ENCODE data around the gene FBN2. TPM values are rescaled to one million over a fixed set of nuclear protein-coding genes. Genes with fewer than 3 reads are reported as not detected.

The FBN2 gene
- total RNA-seq, 1 donor from 2014 or later, result 0.58 TPM

DNA sequence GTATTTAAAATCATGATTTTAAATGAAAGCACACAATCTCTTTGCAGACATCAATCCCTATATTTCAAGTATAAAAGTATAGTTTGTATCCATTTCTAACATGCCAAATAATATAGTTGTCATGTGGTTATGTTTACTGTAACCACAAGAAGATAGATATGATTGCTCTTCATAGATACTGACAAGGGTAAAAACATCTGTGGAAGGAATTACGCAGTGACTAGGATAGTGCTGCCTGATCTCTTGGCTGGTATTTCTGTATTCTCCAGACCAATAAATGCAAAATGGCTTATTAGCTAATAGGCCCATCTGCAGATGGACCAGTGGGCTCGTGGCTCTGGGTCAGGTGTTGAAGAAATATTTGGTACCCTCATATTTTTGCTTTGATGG, 34.9 kb upstream of the FBN2 start:
- Histone ChIP-seq H3K27me3 (no peaks in the 10 kb centered on the region), H3K27ac (no peak overlapping the region), H3K4me3 (no peak overlapping the region), H3K36me3 (no peaks in the 10 kb centered on the region), H3K9me3 (no peaks in the 10 kb centered on the region), H3K4me1 (no peaks in the 10 kb centered on the region)
- TF ChIP-seq, protein P1, sequence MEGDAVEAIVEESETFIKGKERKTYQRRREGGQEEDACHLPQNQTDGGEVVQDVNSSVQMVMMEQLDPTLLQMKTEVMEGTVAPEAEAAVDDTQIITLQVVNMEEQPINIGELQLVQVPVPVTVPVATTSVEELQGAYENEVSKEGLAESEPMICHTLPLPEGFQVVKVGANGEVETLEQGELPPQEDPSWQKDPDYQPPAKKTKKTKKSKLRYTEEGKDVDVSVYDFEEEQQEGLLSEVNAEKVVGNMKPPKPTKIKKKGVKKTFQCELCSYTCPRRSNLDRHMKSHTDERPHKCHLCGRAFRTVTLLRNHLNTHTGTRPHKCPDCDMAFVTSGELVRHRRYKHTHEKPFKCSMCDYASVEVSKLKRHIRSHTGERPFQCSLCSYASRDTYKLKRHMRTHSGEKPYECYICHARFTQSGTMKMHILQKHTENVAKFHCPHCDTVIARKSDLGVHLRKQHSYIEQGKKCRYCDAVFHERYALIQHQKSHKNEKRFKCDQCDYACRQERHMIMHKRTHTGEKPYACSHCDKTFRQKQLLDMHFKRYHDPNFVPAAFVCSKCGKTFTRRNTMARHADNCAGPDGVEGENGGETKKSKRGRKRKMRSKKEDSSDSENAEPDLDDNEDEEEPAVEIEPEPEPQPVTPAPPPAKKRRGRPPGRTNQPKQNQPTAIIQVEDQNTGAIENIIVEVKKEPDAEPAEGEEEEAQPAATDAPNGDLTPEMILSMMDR (IDR thresholded peaks at IDR 0.05), result no peak
- DNase-seq, result no peak
- intact Hi-C loops (cut with DNase I), result no loop called here
- ATAC-seq, result no peak

DNA sequence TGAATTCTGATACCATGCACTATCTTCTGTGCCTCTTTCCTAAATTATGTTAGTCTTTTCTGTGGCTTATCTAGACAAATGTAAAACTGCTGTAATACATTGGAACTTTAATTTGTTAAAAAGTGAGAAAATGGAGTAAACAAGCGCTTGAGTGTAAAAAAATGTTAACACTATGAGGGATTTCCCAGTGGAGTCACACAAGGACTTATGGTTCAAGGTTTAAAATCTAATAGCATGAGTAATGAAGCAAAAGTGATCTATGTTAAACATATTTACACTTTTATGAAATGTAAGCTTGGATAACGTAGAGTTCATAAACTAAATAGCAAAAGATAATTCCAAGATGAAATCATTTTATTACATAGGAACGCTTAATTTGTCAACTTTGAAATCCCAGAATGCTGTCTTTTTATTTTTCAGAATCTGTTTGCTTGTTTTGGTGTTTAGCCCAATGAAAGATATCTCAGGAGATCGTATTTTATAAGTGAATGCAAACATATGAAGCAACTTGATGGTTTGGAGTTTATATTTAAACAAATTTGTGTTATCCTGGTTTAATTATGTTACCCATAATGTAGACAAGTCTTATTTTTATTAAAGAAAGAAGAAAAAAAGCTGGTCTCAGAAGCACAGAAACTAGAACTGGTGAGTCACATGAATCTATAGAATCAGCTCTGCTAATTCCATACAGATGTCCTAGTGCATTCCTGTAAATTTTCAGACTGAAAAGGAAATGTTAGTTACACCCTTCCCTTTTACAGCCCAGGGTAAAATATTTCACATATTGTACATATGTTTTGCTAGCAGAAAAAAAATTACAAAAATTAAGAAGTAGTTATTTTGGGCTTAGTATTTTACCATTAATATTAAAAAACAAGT, 34.2 kb upstream of the FBN2 start:
- no peaks in the 10 kb centered on the region for H3K27me3 ChIP-seq
- intact Hi-C loops (cut with DNase I), result no loop called here
- DNase-seq, result no peak
- no peaks in the 10 kb centered on the region for H3K36me3 ChIP-seq
- no peak overlapping the region for H3K27ac ChIP-seq
- H3K4me1 ChIP-seq, result no peaks in the 10 kb centered on the region
- TF ChIP-seq, protein P1 (IDR thresholded peaks at IDR 0.05), result no peak
- H3K4me3 ChIP-seq, result no peak overlapping the region
- no peaks in the 10 kb centered on the region for H3K9me3 ChIP-seq
- no peak for ATAC-seq

DNA sequence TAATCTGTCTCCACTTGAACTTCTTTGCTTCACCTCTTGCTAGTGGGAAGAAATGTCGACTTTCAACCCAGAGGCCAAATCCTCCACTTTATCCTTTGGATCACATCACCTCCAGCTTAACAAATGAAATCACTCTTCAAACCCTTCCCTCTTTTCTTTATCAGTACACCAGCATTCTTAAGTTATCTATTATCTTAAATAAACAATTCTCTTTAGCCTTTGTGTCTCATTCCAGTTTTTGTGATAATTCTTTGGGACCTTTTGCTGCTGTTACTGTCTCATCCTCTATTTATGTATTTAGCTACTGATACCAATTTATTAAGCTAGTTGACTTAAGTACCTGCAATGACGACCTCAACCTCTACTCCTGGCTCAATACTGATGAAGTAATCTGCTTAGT, 28.1 kb upstream of the FBN2 start:
- Histone ChIP-seq H3K27me3 (no peaks in the 10 kb centered on the region), H3K36me3 (no peaks in the 10 kb centered on the region), H3K9me3 (no peaks in the 10 kb centered on the region), H3K4me3 (no peak overlapping the region), H3K27ac (no peak overlapping the region), H3K4me1 (no peaks in the 10 kb centered on the region)
- TF ChIP-seq, protein P1 (IDR thresholded peaks at IDR 0.05), result no peak
- ATAC-seq, result no peak
- intact Hi-C loops (cut with DNase I), result no loop called here
- no peak for DNase-seq

- Histone ChIP-seq H3K27ac (no peak overlapping the region), H3K9me3 (no peaks in the 10 kb centered on the region), H3K4me3 (no peak overlapping the region), H3K27me3 (no peaks in the 10 kb centered on the region), H3K4me1 (no peaks in the 10 kb centered on the region), H3K36me3 (no peaks in the 10 kb centered on the region)
- TF ChIP-seq, protein P1 (IDR thresholded peaks at IDR 0.05), result no peak
- intact Hi-C loops (cut with DNase I), result no loop called here
- no peak for ATAC-seq
- no peak for DNase-seq
These were observed 21.6 kb upstream of the FBN2 start for GRCh38 chr5:128559300-128560297.

DNA sequence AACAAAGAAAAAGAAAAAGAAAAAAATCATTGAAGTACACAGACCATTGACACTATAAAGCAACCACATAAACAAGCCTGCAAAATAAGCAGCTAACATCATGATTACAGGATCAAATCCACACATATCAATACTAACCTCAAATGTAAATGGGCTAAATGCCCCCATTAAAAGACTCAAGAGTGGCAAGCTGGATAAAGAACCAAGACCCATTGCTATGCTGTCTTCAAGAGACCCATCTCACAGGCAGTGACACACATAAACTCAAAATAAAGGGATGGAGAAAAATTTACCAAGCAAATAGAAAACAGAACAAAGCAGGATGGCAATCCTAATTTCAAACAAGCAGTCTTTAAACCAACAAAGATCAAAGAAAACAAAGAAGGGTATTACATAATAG, 15.7 kb upstream of the FBN2 start:
- Histone ChIP-seq H3K4me1 (no peaks in the 10 kb centered on the region), H3K27me3 (no peaks in the 10 kb centered on the region), H3K27ac (no peak overlapping the region), H3K9me3 (peaks cover 9% of the 10 kb centered on the region), H3K4me3 (no peak overlapping the region), H3K36me3 (no peaks in the 10 kb centered on the region)
- no peak for ATAC-seq
- TF ChIP-seq, protein P1 (IDR thresholded peaks at IDR 0.05), result no peak
- DNase-seq, result no peak
- intact Hi-C loops (cut with DNase I), result no loop called here

Measured in upper lobe of right lung (tissue), 1 donor.